Kidney epithelial cell (primary cell): ENCODE data around the gene KCNG1. TPM values are rescaled to one million over a fixed set of nuclear protein-coding genes. Genes with fewer than 3 reads are reported as not detected.
A peak's percentile ranks its signal among the peaks of the same experiment; 100 is the strongest.

Experiments used
- DNase-seq: peaks from one replicate; pipeline ENCODE4 v3.0.0-alpha.2; 2010; ENCODE audit warnings: low read depth
- H3K27me3 ChIP-seq: 2 replicates; pipeline ENCODE4 v1.6.0; 2011; ENCODE audit warnings: low read length; ENCODE audit not compliant: control insufficient read depth, insufficient read depth
- H3K36me3 ChIP-seq: 2 replicates; pipeline ENCODE4 v1.5.1; 2011; ENCODE audit warnings: low read length; ENCODE audit not compliant: control insufficient read depth, insufficient read depth
- H3K4me3 ChIP-seq: 2 replicates; pipeline ENCODE4 v1.5.1; 2011; ENCODE audit warnings: low read depth, mild to moderate bottlenecking, control low read depth, low read length
- CTCF ChIP-seq: IDR thresholded peaks from 2 replicates; pipeline ENCODE4 v1.5.1; 2011; ENCODE audit warnings: mild to moderate bottlenecking, moderate library complexity, low read length, control low read depth, inconsistent platforms; ENCODE audit not compliant: insufficient read depth, poor library complexity, severe bottlenecking
- total RNA-seq: library from RNA; depleted of rRNA; stranded (reverse); fragments of >200 nt; gene quantifications from 2 replicates; pipeline ENCODE4 v1.2.3, GENCODE V29; 2015

Gene KCNG1
- total RNA-seq, 1 donor from 2014 or later, result 50.8 TPM

- Histone ChIP-seq H3K4me3 (no peak overlapping the region), H3K36me3 (no peaks in the 10 kb centered on the region), H3K27me3 (peaks cover 68% of the 10 kb centered on the region)
- DNase-seq, result no peak
- no peak for TF ChIP-seq CTCF
Measured at GRCh38 chr20:51024761-51025160, 1.9 kb upstream of the KCNG1 start.

- Histone ChIP-seq H3K36me3 (no peaks in the 10 kb centered on the region), H3K27me3 (peaks cover 62% of the 10 kb centered on the region), H3K4me3 (no peak overlapping the region)
- no peak for TF ChIP-seq CTCF
- no peak for DNase-seq
Measured at GRCh38 chr20:51023617-51024155, 779 bp upstream of the KCNG1 start.

- peak overlapping the region; percentile 40 for H3K4me3 ChIP-seq
- TF ChIP-seq CTCF, result no peak
- peaks cover 53% of the 10 kb centered on the region for H3K27me3 ChIP-seq
- H3K36me3 ChIP-seq, result no peaks in the 10 kb centered on the region
- no peak for DNase-seq
Measured at GRCh38 chr20:51022227-51022802, 592 bp downstream of the KCNG1 start.

GRCh38 chr20:51021067-51022025, 1.6 kb downstream of the KCNG1 start:
- H3K27me3 ChIP-seq, result peaks cover 49% of the 10 kb centered on the region
- no peak for DNase-seq
- H3K36me3 ChIP-seq, result no peaks in the 10 kb centered on the region
- H3K4me3 ChIP-seq, result no peak overlapping the region
- TF ChIP-seq CTCF, result no peak

GRCh38 chr20:51020657-51021056, 2.2 kb downstream of the KCNG1 start:
- H3K4me3 ChIP-seq, result no peak overlapping the region

More at GRCh38 chr20:51020657-51021056, 2.2 kb downstream of the KCNG1 start:
- TF ChIP-seq CTCF, result no peak
- Histone ChIP-seq H3K36me3 (no peaks in the 10 kb centered on the region), H3K27me3 (peaks cover 43% of the 10 kb centered on the region)
- no peak for DNase-seq
